Measurements from ENCODE around the gene SLC6A9.

SLC6A9 gene

DNA sequence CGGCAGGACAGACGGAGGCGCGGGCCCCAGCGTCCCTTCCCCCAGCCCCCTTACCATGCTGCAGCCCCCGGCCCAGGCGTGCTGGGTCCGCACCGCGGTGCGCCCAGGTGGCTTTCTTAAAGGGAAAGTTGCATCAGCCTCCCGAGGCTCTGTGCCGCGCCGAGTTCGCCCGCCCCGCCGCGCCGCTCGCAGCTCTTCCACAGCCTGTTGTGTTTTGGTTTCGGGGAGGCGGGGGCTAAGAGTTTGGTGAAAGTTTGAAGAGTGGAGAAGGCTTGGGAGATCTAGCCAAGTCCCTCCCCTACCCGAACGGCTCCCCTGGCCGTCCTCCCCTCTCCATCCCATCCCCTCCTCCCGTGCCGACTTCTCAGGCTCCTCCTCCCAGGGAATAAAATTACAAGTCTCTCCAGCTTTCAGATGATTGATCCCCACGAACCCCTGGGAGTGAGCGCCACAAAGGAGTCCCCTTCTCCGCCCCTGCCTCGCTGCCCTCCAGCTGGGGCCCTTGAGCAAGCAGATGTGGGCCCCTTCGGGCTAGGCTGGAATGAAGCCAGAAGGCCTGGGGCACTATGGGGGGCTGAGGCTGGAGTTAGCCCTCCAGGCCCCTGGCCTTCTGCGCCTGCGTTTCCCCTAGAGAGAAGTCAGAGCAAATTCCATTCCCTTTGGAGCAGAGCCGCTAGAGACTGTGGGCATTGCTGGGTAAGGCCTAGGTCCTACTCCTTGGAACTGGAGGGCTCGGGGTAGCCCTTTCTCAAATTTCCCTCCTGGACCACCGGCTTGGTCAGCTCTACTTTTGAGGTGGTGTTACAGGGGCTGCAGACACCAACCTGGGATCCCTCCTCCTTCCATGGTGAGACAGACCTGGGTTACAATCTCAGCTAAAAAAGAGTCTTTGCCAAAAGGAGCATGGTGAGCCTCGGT lies at the start of gene SLC6A9:
Gene SLC6A9 (minus strand): TSS at position 211 of the 918 bp plus-strand sequence. CDS start 7,185 bp downstream, outside the sequence.
- DNase-seq, result peak; percentile 69

DNA sequence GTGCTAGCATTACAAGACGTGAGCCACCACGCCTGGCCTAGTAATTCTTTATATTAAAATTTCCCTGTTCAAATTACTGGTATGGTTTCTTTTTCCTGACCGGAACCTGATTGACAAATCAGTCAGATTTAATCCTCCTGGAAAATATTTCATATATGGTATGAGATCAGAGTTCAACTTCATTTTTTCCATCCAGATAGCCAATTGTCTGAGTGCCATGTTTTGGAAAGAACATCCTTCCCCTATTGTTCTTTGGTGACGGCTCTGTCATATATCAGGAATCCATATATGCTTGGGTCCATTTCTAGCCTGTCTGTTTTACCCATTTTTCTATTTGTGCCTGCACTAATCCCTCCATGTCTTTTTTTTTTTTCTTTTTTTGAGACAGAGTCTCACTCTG lies 48.3 kb upstream of the SLC6A9 start:
- DNase-seq, result no peak

- DNase-seq, result no peak
Observed at GRCh38 chr1:44078104-44078503, 46.8 kb upstream of the SLC6A9 start.

- no peak for DNase-seq
Observed at GRCh38 chr1:44077421-44077820, 46.2 kb upstream of the SLC6A9 start.

DNA sequence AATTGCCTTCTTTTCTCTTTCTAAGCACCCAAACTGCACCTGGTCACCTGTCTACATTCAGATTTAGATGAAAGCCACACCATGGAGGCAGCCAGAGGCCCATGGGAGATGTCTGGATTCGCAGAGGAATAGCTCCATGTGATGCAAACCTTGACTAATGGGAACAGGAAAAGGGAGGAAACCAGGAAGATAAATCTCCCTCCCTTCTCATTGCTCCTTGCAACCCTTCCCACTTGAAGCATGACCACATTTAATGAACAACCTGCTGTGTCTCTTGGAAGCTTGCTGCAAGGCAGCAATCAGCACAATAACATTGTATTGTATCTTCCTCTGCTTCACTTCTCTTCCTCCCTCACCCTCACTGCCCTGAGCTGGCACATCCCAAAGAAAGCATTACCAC lies 44.8 kb upstream of the SLC6A9 start:
- no peak for DNase-seq

- no peak for DNase-seq
Observed at GRCh38 chr1:44074415-44074814, 43.2 kb upstream of the SLC6A9 start.

GRCh38 chr1:44073528-44073927 lies 42.3 kb upstream of the SLC6A9 start:
- DNase-seq, result no peak

- no peak for DNase-seq
Observed at GRCh38 chr1:44072821-44073220, 41.6 kb upstream of the SLC6A9 start.

DNA sequence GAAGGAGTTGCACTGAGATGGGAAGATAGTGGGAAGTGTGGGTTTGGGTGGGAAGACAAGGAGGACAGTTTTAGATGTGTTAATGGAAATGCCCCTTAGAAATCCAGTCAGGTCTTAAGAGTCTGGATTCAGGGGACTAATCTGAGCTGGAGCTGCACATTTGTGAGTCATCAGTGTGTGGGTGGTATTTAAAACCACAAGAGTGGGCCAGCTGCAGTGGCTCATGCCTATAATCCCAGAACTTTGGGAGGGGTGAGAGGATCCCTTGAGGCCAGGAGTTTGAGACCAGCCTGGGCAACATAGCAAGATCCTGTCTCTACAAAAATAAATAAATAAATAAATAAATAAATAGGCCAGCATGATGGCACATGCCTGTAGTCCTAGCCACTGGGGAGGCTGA lies 40.9 kb upstream of the SLC6A9 start:
- no peak for DNase-seq

- DNase-seq, result no peak
Observed at GRCh38 chr1:44071461-44071860, 40.2 kb upstream of the SLC6A9 start.

DNA sequence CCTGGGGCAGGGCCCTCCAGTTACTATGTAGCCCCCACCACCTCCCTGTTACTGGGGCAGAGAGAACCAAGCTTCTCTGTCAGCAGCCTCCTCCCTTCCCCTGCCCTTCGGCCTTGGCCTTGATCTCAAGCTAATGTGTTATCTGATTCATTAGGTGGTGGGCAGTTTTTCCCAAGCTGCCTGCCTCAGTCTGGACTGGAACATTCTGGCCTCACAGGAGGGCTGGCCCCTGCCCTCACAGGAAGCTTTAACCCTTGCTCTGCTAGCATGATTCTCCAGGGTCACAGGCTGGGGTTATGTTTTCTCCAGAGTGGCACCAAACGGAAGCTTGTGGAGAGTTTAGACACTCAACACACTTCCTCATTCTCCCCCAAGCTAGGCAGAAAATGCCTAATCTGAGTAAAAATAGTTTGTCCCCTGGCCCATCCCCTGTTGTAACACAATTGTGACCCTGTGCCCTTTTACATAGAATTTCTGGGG lies 37.2 kb upstream of the SLC6A9 start:
- DNase-seq, result no peak

DNA sequence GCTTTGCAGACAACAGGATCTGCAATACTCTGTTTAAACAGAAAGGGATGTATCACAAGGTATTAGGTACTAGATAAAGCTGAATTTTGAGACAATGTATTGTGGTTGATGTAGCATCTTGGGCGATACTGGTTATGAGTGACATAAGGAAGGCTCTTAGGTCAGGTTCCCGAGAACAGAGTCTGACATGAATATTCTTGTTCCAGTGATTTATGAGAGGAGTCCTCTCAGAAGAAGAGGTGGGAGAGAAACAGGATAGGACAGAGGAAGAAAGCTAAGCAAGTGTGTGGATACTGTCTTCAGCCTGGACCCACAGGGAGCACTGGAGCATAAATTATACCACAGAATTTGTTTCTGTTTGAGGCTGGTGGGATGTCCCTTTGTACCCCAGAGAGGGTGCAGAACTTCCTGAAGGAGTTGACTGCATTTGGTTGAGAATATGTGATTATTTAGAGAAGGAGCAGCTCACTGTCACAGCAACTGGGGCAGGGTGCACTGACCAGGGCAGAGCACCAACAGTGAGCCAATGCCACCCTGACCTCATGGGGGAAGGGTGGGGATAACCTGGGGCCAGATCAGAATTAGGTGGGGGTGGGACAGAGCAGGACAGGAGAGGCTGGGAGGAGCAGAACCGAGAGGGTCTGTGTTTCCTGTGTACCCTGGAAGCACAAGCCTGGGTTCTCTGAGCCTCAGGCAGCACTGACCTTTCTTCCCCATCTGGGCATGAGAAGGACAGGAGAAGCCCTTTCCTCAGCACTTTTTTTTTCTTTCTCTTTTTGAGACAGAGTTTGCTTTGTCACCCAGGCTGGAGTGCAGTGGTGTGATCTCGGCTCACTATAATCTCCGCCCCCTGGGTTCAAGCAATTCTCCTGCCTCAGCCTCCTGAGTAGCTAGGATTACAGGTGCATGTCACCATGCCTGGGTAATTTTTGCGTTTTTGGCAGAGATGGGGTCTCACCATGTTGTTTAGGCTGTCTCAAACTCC lies 36.3 kb upstream of the SLC6A9 start:
- DNase-seq, result no peak

- DNase-seq, result no peak
Observed at GRCh38 chr1:44062656-44063179, 31.5 kb upstream of the SLC6A9 start.

- DNase-seq, result no peak
Observed at GRCh38 chr1:44061857-44062256, 30.6 kb upstream of the SLC6A9 start.

DNA sequence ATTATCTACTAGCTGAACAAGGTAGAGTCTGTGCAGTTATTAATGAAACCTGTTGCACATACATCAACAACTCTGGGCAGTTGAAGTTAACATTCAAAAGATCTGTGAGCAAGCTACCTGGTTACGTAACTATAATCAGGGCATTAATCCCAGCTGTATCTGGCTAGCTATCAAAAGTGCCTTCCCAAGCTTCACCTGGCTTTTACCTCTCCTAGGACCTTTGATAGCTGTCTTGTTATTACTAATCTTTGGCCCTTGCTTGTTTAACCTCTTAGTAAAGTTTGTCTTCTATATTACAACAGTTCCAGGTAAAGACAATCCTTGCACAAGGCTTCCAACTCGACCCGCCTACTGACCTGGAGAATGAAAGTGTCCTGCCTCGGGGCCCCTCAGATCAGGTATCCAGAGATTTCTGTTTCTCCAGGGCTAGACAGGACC lies 29.6 kb upstream of the SLC6A9 start:
- DNase-seq, result no peak

- no peak for DNase-seq
Observed at GRCh38 chr1:44059664-44060355, 28.5 kb upstream of the SLC6A9 start.

DNA sequence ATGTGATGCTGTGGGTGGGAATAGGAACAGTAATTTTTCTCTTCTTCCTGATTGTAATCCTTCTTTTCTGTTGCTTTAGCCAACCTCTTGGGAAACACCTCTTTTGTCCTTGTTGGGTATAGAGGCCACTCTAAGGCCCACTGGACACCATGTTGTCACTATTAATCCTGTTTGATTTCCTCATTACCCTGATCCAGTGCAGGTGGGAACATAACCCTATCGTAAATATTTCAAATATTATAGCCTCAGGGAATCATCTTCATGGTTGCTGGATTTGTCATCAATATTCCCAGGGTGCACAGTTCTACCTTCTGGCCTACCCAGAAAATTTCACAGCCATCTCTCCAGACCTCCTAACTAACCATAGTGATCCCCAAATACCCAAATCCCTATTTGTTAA lies 27.9 kb upstream of the SLC6A9 start:
- DNase-seq, result no peak

DNA sequence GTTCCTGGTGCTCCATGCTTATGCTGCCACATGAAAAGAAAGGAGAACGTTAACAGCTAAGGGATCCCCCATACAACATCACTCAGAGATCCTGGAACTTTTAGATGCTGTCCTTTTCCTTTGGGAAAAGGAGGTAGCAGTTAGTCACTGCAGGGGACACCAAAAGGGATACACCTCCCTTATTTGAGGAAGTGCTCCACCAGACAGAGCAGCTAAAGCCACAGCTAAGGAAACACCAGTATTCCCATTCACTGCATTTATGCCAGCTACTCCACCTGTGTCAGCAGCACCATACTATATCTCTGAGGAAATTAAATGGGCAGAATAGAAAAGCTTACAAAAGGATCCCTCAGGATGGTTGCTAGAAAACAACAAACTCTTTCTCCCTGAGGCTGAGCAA lies 26.0 kb upstream of the SLC6A9 start:
- DNase-seq, result no peak

- DNase-seq, result no peak
Observed at GRCh38 chr1:44053394-44053793, 22.1 kb upstream of the SLC6A9 start.

DNA sequence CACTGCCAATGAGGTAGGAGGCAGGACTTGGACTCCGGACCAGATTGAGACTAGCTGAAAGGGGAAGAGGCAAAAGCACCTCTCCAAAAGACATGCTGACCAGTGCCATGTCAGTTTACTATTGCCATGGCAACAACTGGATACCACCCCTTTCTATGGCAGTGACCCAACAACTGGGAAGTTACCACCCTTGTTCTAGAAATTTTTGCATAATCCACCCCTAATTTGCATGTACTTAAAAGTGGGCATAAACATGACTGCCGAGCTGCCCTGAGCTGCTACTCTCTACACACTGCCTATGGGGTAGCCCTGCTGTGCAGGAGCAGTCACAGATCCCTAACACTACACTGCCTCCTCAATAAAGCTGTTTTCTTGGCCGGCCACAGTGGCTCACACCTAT lies 19.0 kb upstream of the SLC6A9 start:
- DNase-seq, result no peak

DNA sequence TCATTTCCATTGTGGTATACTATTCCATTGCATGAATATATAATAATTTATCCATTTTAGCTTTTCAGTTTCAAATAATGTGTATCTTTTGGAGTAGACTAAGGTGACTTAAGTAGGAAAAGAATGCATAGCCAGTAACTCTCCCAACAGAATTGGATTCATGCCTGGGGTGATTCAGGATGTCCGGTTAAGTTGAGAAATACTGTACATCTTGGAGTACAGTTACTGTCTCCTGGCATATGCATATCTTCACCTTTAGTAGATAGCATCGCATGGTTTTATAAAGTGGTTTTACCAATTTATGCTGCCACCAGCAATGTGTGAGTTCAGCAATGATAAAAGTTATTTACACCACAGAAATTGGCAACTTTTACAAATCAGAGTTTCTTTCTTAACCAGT lies 18.6 kb upstream of the SLC6A9 start:
- no peak for DNase-seq

DNA sequence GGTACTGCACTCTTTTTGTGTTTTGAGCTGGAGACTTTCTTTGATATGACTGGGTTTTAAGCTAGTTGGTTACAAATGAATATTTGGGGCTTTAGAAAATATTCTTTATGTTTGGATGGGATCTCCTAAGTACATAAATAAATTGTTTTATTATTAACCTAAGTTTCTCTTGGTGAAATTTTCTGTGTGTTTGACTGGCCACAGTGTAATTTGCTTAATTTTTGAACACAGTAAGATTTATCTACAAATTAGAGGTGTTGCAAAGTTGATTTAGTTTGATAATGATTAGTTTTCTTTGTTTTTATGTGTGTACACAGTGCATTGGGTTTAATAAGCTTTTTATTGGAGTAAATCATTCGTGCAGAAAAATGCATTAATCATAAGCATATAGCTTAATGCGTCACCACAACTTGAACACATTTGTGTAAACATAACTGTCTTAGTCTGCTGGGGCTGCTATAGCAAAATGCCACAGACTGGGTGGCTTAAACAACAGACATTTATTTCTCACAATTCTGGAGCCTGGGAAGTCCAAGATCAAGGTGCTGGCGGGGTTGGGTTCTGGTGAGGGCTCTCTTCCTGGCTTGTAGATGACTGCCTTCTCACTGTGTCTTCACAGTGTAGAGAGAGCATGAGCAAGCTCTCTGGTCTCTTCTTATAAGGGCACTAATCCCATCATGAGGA lies 17.4 kb upstream of the SLC6A9 start:
- DNase-seq, result no peak

Measured in retina (tissue), 1 donor.